Raji (cell line): ENCODE results near the gene VWF.

Experiments
- POLR2A ChIP-seq: IDR thresholded peaks from 2 replicates; pipeline ENCODE4 v1.6.1; 2011; ENCODE audit warnings: low read depth, low read length, control low read depth; ENCODE audit not compliant: insufficient read depth

VWF gene

GRCh38 chr12:5909560-5909959 is 214.9 kb downstream of the VWF start:
- no peak for TF ChIP-seq POLR2A

DNA sequence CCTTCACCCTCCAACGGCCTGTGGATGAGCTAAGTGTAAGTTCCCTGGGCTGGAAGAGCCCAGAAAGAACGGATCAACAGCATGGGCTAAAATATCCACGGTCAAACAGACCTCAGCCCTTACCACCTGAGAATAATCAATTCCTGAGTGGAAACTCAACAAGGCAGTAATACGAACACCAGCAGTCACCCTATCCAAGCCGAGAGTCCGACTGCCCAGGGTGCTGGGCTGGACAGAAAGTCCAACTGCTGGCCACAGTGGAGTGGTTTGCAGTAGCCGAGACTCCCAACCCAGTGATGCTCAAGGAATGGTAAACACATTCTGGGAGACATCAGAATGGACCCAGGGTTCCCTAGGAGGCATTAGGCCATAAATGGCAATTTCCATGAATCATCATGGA is 216.2 kb downstream of the VWF start:
- no peak for TF ChIP-seq POLR2A

GRCh38 chr12:5907807-5908206 is 216.7 kb downstream of the VWF start:
- no peak for TF ChIP-seq POLR2A

GRCh38 chr12:5905757-5906156 is 218.7 kb downstream of the VWF start:
- TF ChIP-seq POLR2A, result no peak

DNA sequence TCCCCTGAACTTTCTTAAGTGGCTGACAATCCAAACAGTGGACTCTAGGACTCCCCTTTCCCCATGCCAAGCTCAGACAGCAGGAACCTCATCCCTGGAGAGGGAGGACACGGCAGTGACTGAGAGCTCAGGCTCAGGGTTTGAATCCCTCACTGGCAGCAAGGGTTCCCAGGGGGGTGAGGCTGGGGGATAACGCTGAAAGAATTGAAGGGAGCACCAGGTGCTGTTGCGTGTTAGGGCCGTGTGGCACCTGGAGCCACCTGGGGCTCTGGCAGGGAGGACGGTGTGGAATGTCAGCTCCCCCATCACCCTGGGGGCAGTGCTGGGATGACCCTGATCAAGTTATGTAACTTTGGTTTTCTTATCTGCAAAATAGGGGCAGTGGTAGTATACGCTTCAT is 219.5 kb downstream of the VWF start:
- TF ChIP-seq POLR2A, result no peak

DNA sequence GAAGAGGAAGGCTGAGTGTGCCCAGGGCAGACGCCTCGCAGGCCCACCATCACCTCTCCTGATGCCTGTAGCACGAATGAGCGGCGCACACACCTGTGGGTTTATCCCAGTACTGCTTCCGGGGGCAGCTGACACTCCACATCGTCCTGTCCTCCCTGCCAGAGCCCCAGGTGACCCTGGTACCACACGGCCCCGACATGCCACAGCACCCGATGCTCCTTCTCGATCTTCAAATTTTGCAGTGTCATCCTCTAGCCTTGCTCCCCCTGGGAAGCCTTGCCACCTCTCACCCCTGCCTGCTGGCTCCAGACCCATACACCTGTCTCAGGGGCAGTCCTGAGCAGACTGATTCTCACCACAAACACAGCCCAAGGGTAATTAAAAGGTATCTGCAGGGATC is 220.0 kb downstream of the VWF start:
- TF ChIP-seq POLR2A, result no peak

GRCh38 chr12:5902736-5903135 is 221.7 kb downstream of the VWF start:
- TF ChIP-seq POLR2A, result no peak

DNA sequence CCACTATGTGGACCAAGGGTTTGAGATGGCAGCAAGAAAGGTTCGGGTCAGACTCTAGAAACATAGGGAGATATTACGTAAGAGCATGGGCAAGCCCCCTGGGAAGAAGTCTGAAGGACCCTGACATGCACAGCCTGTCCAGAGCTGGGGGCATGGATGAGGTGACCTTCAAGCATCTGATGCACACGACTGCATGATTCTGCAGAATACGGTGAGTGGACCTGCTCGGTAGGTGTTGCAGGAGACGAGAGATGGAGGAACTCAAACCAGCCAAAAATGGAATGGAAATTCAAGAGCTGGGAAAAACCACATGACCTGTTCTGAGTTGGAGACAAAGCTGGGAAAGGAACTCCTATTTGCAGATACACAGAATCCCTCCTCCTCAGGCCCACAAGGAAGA is 223.1 kb downstream of the VWF start:
- no peak for TF ChIP-seq POLR2A

DNA sequence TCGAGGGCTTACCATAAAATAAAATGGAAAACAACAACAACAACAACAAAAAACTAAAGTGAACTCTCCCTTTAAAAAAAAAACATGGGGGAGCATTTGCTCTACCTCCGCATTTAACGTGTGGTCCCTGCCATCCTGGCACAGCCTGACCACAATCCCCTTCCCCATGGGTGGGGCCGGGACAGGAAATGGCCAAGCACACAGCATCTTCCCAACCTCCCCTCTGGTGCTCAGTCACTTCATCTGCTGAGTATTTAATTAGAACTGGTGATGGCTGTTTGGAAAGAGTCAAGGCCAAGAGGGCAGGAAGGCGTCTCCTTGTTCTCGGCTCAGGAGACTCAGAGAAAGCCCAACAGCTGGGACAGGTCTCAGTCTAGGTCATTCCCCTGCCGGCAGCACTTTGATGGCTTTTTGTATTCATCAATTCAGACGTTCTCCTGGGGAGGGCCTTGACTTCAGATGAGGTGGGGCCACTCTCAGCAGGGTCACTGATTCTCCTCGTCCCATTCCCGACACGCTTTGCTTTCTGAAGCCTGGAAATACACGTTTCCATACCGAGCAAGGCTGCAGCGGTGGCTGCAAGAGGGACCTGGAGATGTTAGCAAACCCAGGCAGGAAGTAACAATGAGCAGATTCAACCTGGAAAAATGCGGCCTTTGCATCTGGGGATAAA is 223.8 kb downstream of the VWF start:
- no peak for TF ChIP-seq POLR2A

DNA sequence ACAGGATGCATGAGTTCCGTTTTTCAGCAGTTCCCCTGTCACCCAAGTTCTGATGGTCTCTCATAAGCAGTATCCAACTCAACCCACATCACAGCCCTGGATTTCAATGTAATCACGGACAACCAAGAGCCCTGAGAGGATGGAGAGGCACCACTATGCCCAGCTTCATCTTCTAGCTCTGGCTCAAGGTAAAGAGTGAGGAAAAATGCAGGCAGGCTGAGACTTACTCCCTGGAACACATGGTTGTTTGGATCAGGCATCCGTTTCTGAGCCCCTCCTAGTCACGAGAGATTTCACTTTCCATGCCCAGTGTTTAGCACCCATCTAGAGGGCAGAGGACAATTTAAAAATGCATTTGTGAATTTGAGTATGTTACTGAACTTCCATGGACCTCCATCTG is 224.4 kb downstream of the VWF start:
- TF ChIP-seq POLR2A, result no peak

DNA sequence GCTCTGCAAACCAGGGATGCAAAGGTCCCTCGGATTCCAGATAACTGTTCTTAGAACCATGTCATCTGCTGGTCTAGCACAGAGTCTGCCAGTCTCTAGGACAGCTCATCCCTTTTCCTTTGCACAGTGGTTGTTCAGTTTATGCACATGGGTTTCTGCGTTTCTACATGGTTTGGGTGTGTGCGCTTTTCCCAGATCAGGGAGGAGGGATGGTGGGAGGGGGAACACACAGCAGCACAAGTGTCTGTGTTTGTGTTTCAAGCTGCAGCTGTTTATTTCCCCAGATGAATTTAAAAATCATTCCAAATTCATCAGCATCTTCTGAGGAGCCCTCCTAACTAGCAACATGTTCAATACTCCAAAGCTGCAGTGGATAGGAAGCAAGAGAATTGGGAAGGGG is 224.8 kb downstream of the VWF start:
- TF ChIP-seq POLR2A, result no peak

GRCh38 chr12:5898874-5899273 is 225.6 kb downstream of the VWF start:
- no peak for TF ChIP-seq POLR2A
